Right lobe of liver (tissue), 4 donors: ENCODE results near the gene CLTB.

Experiments
- CTCF ChIP-seq, 4 donors: fragments of 200-600 bp in 3 of 4; fragments of 450-650 bp in 1 of 4; IDR thresholded peaks; one replicate each; pipeline versions ENCODE4 v1.5.1 to v1.8.0; 2016 to 2022; ENCODE audit warnings: antibody characterized with exemption in 4 of 4, mild to moderate bottlenecking in 2 of 4
- POLR2A ChIP-seq: fragments of 450-650 bp; IDR thresholded peaks from one replicate; pipeline ENCODE4 v1.6.1; 2017; ENCODE audit warnings: antibody characterized with exemption, mild to moderate bottlenecking
- donor health status: DM: no; HTN: no; CAD: no.
- donor health status: DM: no; HTN: no; CAD: no.
- donor health status: DM: no; HTN: yes; CAD: no.

DNA sequence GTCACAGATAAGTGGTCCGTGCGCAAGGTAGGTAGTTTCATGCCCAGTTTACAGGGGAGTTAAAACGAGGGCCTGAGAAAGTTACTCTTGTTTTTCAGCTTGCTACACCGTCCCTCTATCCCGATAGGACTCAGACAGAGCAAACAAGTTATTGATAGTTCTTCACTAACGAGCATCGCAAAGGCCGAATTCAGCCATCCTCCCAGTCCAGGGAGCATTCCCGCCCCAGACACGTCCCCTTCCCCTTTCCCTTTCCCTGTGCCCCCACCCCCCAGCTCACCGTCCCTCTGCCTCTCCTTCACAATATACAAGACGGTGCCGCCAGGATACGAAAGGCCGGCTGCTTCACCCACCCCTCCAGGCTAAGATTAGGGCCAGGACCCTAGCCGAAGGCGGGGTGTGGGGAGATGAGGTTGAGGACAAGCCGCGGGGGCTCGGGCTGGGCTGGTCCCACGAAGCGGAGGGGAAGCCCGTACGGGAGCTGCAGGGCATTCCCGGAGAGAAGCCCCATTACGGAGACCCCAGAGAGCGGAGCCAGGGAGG, 55.4 kb downstream of the CLTB start:
- no peak for TF ChIP-seq CTCF (IDR thresholded peaks at IDR 0.05)
- TF ChIP-seq POLR2A, result no peak
